Spleen (tissue), 7 donors: ENCODE data around the gene LCE3C.

Source experiments
- CTCF ChIP-seq, 11 experiments: fragments of 200-600 bp in 7 of 11; fragments of 450-650 bp in 4 of 11; sonication (generic) in 4 of 11; IDR thresholded peaks in 8 of 11; conservative IDR thresholded peaks in 3 of 11; 1 replicate in 7 of 11; 2 replicates in 4 of 11; pipeline versions ENCODE4 v1.4.0 to v1.8.0; 2016 to 2021; ENCODE audit warnings: antibody characterized with exemption in 11 of 11, inconsistent platforms in 4 of 11, mild to moderate bottlenecking in 1 of 11
- POLR2A ChIP-seq, 3 donors: fragments of 450-650 bp; IDR thresholded peaks; one replicate each; pipeline ENCODE4 v1.5.1; 2017; ENCODE audit warnings: antibody characterized with exemption in 3 of 3, mild to moderate bottlenecking in 1 of 3
- POLR2AphosphoS5 ChIP-seq, 3 donors: sonication (generic); formaldehyde crosslinking; IDR thresholded peaks; one replicate each; pipeline ENCODE4 v1.5.1; 2017; ENCODE audit warnings: antibody characterized with exemption in 3 of 3
- donor health status: DM: no; HTN: no; CAD: no; lungs with moderate emphysema.
- donor health status: DM: no; HTN: no; CAD: no.
- donor health status: DM: no; HTN: no; CAD: no.

GRCh38 chr1:152622803-152623202 is 22.8 kb downstream of the LCE3C start, which contains the start of gene LCE3A:
- TF ChIP-seq POLR2AphosphoS5 (IDR thresholded peaks at IDR 0.05): no peak
- no peak for TF ChIP-seq CTCF (IDR thresholded peaks at IDR 0.05 in 8 of 11, conservative IDR thresholded peaks at IDR 0.05 in 3 of 11)
- TF ChIP-seq POLR2A (IDR thresholded peaks at IDR 0.05): no peak
